RWPE2 (cell line): ENCODE data around the gene SLC44A5.
"Not testable (repeated sequence)": the region's sequence is repeated elsewhere in the genome, so short reads cannot be mapped to it uniquely, and the experiment has no call there.

Source experiments
- ATAC-seq: fragments of 200-7000 bp; cut with Tn5 transposase; 3 replicates; pipeline ENCODE4 v1.9.1; 2021; ENCODE audit warnings: low read depth
- DNase-seq: peaks from one replicate; pipeline ENCODE4 v3.0.0-alpha.2; 2020; ENCODE audit warnings: low spot score
- H3K27ac ChIP-seq: fragments of 450-650 bp; 2 replicates; pipeline ENCODE4 v1.5.1; 2017; ENCODE audit warnings: mild to moderate bottlenecking; ENCODE audit not compliant: poor library complexity, severe bottlenecking
- H3K27me3 ChIP-seq: fragments of 250-450 bp; sonication (Bioruptor Pico); 2 replicates; pipeline ENCODE4 v1.5.1; 2021; ENCODE audit warnings: mild to moderate bottlenecking, moderate library complexity; ENCODE audit not compliant: insufficient read depth, poor library complexity, severe bottlenecking
- H3K36me3 ChIP-seq: fragments of 250-450 bp; sonication (Bioruptor Pico); 2 replicates; pipeline ENCODE4 v1.5.1; 2020; ENCODE audit warnings: low read depth, mild to moderate bottlenecking, moderate library complexity
- H3K4me1 ChIP-seq: fragments of 250-450 bp; sonication (Bioruptor Pico); 2 replicates; pipeline ENCODE4 v1.5.1; 2021; ENCODE audit warnings: mild to moderate bottlenecking, moderate library complexity; ENCODE audit not compliant: insufficient read depth, poor library complexity, severe bottlenecking
- H3K4me3 ChIP-seq: fragments of 250-450 bp; sonication (Bioruptor Pico); 2 replicates; pipeline ENCODE4 v1.5.1; 2021; ENCODE audit warnings: mild to moderate bottlenecking, moderate library complexity; ENCODE audit not compliant: severe bottlenecking
- H3K9me3 ChIP-seq: fragments of 250-450 bp; sonication (Bioruptor Pico); 2 replicates; pipeline ENCODE4 v1.5.1; 2021; ENCODE audit warnings: mild to moderate bottlenecking, moderate library complexity; ENCODE audit not compliant: severe bottlenecking
- CTCF ChIP-seq: fragments of 450-650 bp; IDR thresholded peaks from one replicate; pipeline ENCODE4 v1.5.1; 2017; ENCODE audit warnings: mild to moderate bottlenecking, moderate library complexity; ENCODE audit not compliant: poor library complexity, severe bottlenecking

SLC44A5 gene

GRCh38 chr1:75198163-75198562 lies 412.8 kb downstream of the SLC44A5 start:
- Histone ChIP-seq H3K27ac (no peak overlapping the region), H3K36me3 (no peaks in the 10 kb centered on the region), H3K27me3 (peaks cover 22% of the 10 kb centered on the region), H3K4me1 (no peaks in the 10 kb centered on the region), H3K4me3 (no peak overlapping the region), H3K9me3 (no peaks in the 10 kb centered on the region)
- ATAC-seq (no peak), DNase-seq (no peak)
- no peak for TF ChIP-seq CTCF

- DNase-seq: no peak
- Histone ChIP-seq H3K27me3 (peaks cover 24% of the 10 kb centered on the region), H3K27ac (no peak overlapping the region), H3K4me3 (no peak overlapping the region), H3K36me3 (no peaks in the 10 kb centered on the region), H3K4me1 (no peaks in the 10 kb centered on the region), H3K9me3 (no peaks in the 10 kb centered on the region)
- no peak for ATAC-seq
- TF ChIP-seq CTCF: no peak
Observed at GRCh38 chr1:75188892-75189291, 422.0 kb downstream of the SLC44A5 start.

- not testable (repeated sequence) for H3K4me1 ChIP-seq, H3K27ac ChIP-seq, DNase-seq, H3K9me3 ChIP-seq, H3K27me3 ChIP-seq, H3K36me3 ChIP-seq, ATAC-seq, H3K4me3 ChIP-seq
Observed at GRCh38 chr1:75181214-75181955, 429.5 kb downstream of the SLC44A5 start.

GRCh38 chr1:75174031-75174760 lies 436.7 kb downstream of the SLC44A5 start:
- no peaks in the 10 kb centered on the region for H3K9me3 ChIP-seq
- H3K4me1 ChIP-seq: no peaks in the 10 kb centered on the region
- TF ChIP-seq CTCF: no peak
- no peaks in the 10 kb centered on the region for H3K36me3 ChIP-seq
- H3K4me3 ChIP-seq: no peak overlapping the region
- no peaks in the 10 kb centered on the region for H3K27me3 ChIP-seq
- DNase-seq (no peak), ATAC-seq (no peak)
- no peak overlapping the region for H3K27ac ChIP-seq

- DNase-seq (no peak), ATAC-seq (no peak)
- H3K9me3 ChIP-seq: no peaks in the 10 kb centered on the region
- no peak overlapping the region for H3K4me3 ChIP-seq
- no peak for TF ChIP-seq CTCF
- H3K27ac ChIP-seq: no peak overlapping the region
- H3K4me1 ChIP-seq: no peaks in the 10 kb centered on the region
- H3K36me3 ChIP-seq: no peaks in the 10 kb centered on the region
- H3K27me3 ChIP-seq: no peaks in the 10 kb centered on the region
Observed at GRCh38 chr1:75172556-75172955, 438.4 kb downstream of the SLC44A5 start.
